GM21381 (cell line): Measurements from ENCODE around the gene ADAR.

Experiments
- ATAC-seq: cut with Tn5 transposase; IDR thresholded peaks from one replicate; pipeline ENCODE4 v1.9.1; 2021; ENCODE audit warnings: mild to moderate bottlenecking, moderate library complexity; ENCODE audit not compliant: unreplicated experiment

ADAR gene

DNA sequence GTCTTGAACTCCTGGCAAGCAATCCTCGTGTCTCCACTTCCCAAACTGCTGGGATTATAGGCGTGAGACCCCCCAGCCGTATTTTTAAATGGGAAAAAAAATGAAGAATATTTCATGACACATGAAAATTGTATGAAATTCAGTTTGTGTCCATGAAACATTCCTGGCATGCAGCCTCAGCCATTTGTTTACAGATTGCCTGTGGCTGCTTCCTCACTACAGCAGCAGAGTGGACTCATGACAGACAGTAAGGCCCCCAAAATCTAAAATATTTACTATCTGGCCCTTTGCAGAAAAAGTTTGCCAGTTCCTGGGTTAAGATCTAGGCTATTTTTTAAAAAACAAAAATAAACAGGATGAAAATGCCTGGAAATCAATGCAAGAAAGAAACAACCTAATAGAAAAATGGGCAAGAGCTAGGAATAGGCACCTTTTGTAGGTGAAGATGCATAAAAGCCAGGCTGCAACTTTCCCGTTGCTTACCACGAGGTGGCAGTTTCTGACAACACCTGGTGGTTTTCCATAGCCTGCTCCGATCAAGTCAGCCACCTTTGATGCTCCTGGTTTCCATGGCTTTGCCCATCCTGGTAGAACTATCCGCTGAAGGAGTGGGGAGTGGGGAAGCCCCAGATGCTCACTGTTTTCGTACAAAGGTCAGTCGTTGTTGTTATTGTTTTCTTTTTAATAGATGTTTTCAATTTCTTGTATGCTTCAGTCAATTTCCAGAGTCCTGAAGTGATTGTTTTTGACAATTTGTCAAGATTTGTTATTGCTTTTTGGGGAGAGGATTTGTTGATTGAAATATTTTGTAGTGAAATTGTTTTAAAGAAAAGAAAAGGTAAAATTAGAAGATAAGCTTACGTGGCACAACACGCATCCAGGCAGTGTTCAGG lies 73.8 kb downstream of the ADAR start:
- ATAC-seq, result no peak
